PC-9 (cell line): ENCODE results near the gene IVNS1ABP. TPM values are rescaled to one million over a fixed set of nuclear protein-coding genes. Genes with fewer than 3 reads are reported as not detected.

Source experiments
- BruUV-seq: library from RNA; stranded (reverse); fragments of 400-500 nt; replicated peaks from 2 replicates; lab custom pipeline; 2021; lab: Mats Ljungman, UMichigan
- CTCF ChIA-PET: fragments of 300-600 bp; sonication (Branson Sonifier 250); formaldehyde crosslinking; loops from one replicate; lab custom pipeline; 2022; ENCODE audit warnings: antibody characterized with exemption; lab: Charles Lee
- POLR2A ChIA-PET: fragments of 300-600 bp; sonication (Branson Sonifier 250); formaldehyde crosslinking; loops from one replicate; lab custom pipeline; 2022; ENCODE audit warnings: antibody characterized with exemption; ENCODE audit not compliant: unreplicated experiment; lab: Charles Lee
- DNase-seq, 2 experiments: peaks; one replicate each; pipeline versions ENCODE4 v3.0.0 to v3.0.0-alpha.2; 2015 to 2022; ENCODE audit warnings: mixed read lengths in 1 of 2
- H2AFZ ChIP-seq: fragments of 200-600 bp; sonication (generic); 2 replicates; pipeline ENCODE4 v1.8.1; 2017; ENCODE audit warnings: antibody characterized with exemption
- H3F3A ChIP-seq: fragments of 200-600 bp; sonication (generic); 2 replicates; pipeline ENCODE4 v1.8.1; 2017; ENCODE audit warnings: antibody characterized with exemption, mild to moderate bottlenecking, low read depth; ENCODE audit not compliant: insufficient read depth
- H3K27ac ChIP-seq: fragments of 200-600 bp; sonication (generic); 2 replicates; pipeline ENCODE4 v1.6.1; 2016; ENCODE audit warnings: mixed run types
- H3K27me3 ChIP-seq: fragments of 200-600 bp; sonication (generic); 2 replicates; pipeline ENCODE4 v1.6.1; 2016; ENCODE audit warnings: low read depth, mixed run types; ENCODE audit not compliant: insufficient read depth
- H3K36me3 ChIP-seq: fragments of 200-600 bp; sonication (generic); 2 replicates; pipeline ENCODE4 v1.6.1; 2016; ENCODE audit warnings: low read depth, mixed run types
- H3K4me1 ChIP-seq: fragments of 200-600 bp; sonication (generic); replicated peaks from 2 replicates; pipeline ENCODE4 v1.6.1; 2016; ENCODE audit warnings: mixed run types; ENCODE audit not compliant: insufficient read depth
- H3K4me2 ChIP-seq: fragments of 200-600 bp; sonication (generic); 2 replicates; pipeline ENCODE4 v1.6.1; 2017; ENCODE audit warnings: mixed run types
- H3K4me3 ChIP-seq: fragments of 200-600 bp; sonication (generic); 2 replicates; pipeline ENCODE4 v1.6.1; 2016; ENCODE audit warnings: mixed run types
- H3K79me2 ChIP-seq: fragments of 200-600 bp; sonication (generic); 2 replicates; pipeline ENCODE4 v1.6.1; 2017; ENCODE audit warnings: low read depth, mixed run types
- H3K9me2 ChIP-seq: fragments of 200-600 bp; sonication (generic); 2 replicates; pipeline ENCODE4 v1.8.1; 2017; ENCODE audit warnings: mild to moderate bottlenecking; ENCODE audit not compliant: insufficient read depth
- H3K9me3 ChIP-seq: fragments of 200-600 bp; sonication (generic); 2 replicates; pipeline ENCODE4 v1.8.1; 2016; ENCODE audit warnings: low read depth; ENCODE audit not compliant: insufficient read depth
- H4K20me1 ChIP-seq: fragments of 200-600 bp; sonication (generic); 2 replicates; pipeline ENCODE4 v1.8.1; 2017; ENCODE audit not compliant: insufficient read depth
- CTCF ChIP-seq: fragments of 200-600 bp; sonication (generic); conservative IDR thresholded peaks from 2 replicates; pipeline ENCODE4 v1.6.1; 2017; ENCODE audit warnings: mixed run types, antibody characterized with exemption, mild to moderate bottlenecking, moderate library complexity
- EZH2 ChIP-seq: fragments of 200-600 bp; sonication (generic); IDR thresholded peaks from 2 replicates; pipeline ENCODE4 v1.8.0; 2017; ENCODE audit warnings: antibody characterized with exemption, low read depth
- intact Hi-C: fragments of 100-400 bp; cut with micrococcal nuclease; formaldehyde crosslinking; loops from one replicate; pipeline ENCODE4 v1.10.0; 2022; ENCODE audit not compliant: unreplicated experiment
- total RNA-seq: library from RNA; stranded (reverse); gene quantifications from 2 replicates; pipeline ENCODE4 v1.2.3, GENCODE V29; 2021

The IVNS1ABP gene
- total RNA-seq, 1 experiment from 2014 or later = 38.8 TPM

- DNase-seq = no peak
- H3K4me1 ChIP-seq = no peaks in the 10 kb centered on the region
- no peaks in the 10 kb centered on the region for H3K79me2 ChIP-seq
- no TSS peak for BruUV-seq
- H3K9me3 ChIP-seq = no peaks in the 10 kb centered on the region
- TF ChIP-seq CTCF (no peak), EZH2 (no peak)
- ChIA-PET CTCF (no interaction called here), POLR2A (no interaction called here)
- intact Hi-C loops = no loop called here
- H4K20me1 ChIP-seq = no peaks in the 10 kb centered on the region
- H3K4me2 ChIP-seq = no peak overlapping the region
- no peaks in the 10 kb centered on the region for H3K9me2 ChIP-seq
- H3K36me3 ChIP-seq = no peaks in the 10 kb centered on the region
- H3F3A ChIP-seq = no peaks in the 10 kb centered on the region
- H3K27me3 ChIP-seq = no peaks in the 10 kb centered on the region
- H3K4me3 ChIP-seq = no peak overlapping the region
- no peak overlapping the region for H3K27ac ChIP-seq
- H2AFZ ChIP-seq = no peak overlapping the region
Observed at GRCh38 chr1:185337246-185337645, 20.2 kb upstream of the IVNS1ABP start.

- Histone ChIP-seq H3K27me3 (no peaks in the 10 kb centered on the region), H3K4me1 (no peaks in the 10 kb centered on the region), H3K36me3 (no peaks in the 10 kb centered on the region), H3K9me2 (no peaks in the 10 kb centered on the region), H3F3A (no peaks in the 10 kb centered on the region), H3K4me2 (no peak overlapping the region), H3K9me3 (no peaks in the 10 kb centered on the region), H2AFZ (no peak overlapping the region), H3K79me2 (no peaks in the 10 kb centered on the region), H4K20me1 (no peaks in the 10 kb centered on the region), H3K27ac (no peak overlapping the region), H3K4me3 (no peak overlapping the region)
- ChIA-PET CTCF (no interaction called here), POLR2A (no interaction called here)
- TF ChIP-seq CTCF = no peak
- no peak for TF ChIP-seq EZH2
- BruUV-seq = no TSS peak
- intact Hi-C loops = no loop called here
- no peak for DNase-seq
Observed at GRCh38 chr1:185334182-185334581, 17.1 kb upstream of the IVNS1ABP start.

DNA sequence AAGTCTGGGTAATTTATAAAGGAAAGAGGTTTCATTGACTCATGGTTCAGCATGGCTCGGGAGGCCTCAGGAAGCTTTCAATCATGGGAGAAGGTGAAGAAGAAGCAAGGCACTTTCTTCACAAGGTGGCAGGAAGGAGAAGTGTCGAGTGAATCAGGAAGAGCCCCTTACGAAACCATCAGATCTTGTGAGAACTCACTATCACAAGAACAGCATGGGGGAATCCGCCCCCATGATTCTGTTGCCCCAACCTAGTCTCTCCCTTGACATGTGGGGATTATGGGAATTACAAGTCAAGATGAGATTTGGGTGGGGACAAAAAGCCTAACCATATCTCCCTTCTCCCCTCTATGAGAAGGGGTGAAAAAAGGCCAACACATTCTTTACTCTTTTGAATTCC, 11.2 kb upstream of the IVNS1ABP start:
- H3K4me1 ChIP-seq = no peaks in the 10 kb centered on the region
- no peaks in the 10 kb centered on the region for H3K79me2 ChIP-seq
- ChIA-PET POLR2A (no interaction called here), CTCF (no interaction called here)
- intact Hi-C loops = no loop called here
- no peak overlapping the region for H2AFZ ChIP-seq
- no peak overlapping the region for H3K4me3 ChIP-seq
- no peak for DNase-seq
- no TSS peak for BruUV-seq
- H3F3A ChIP-seq = no peaks in the 10 kb centered on the region
- no peaks in the 10 kb centered on the region for H3K27me3 ChIP-seq
- TF ChIP-seq EZH2 (no peak), CTCF (no peak)
- H3K36me3 ChIP-seq = no peaks in the 10 kb centered on the region
- H3K9me2 ChIP-seq = no peaks in the 10 kb centered on the region
- no peaks in the 10 kb centered on the region for H3K9me3 ChIP-seq
- no peaks in the 10 kb centered on the region for H4K20me1 ChIP-seq
- no peak overlapping the region for H3K27ac ChIP-seq
- H3K4me2 ChIP-seq = no peak overlapping the region
